ENCODE results near the gene IFT122.
"Not testable (repeated sequence)": the region's sequence is repeated elsewhere in the genome, so short reads cannot be mapped to it uniquely, and the experiment has no call there.

The IFT122 gene

DNA sequence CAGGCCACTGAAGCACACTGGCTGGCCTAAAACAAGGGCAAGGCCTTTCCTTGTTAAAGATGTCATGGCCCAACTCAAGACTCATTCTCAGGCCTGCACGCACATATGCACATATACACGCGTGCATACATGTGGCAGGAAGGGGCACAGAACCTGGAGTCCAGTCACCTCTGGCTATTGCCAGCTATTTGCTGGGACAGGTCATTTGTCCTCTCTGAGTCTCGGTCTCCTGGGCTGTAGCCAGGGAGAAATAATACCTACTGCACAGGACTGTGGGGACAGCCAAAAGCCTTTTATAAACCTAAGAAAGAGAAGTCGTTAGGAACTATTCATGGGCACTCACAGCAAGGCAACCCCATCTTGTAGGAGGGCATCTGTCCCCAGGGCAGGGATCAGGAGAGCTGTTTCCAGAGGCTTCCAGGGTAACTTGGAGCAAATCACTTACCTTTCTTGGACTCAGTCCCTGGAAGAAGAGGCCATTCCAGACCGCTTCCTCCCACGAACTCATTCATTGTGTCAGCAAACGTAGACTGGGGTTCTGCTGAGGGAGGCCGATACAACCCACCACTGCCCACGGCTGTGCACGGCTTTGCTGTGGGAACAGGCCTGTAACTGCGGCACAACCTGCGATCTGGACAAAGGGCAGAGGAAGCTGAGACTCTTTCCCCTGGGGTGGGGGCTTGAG is 47.3 kb downstream of the IFT122 start:
- H3K9me3 ChIP-seq (ENCODE audit: severe bottlenecking): no peaks in the 10 kb centered on the region
- H3K27me3 ChIP-seq (ENCODE audit: insufficient read depth, low read depth, severe bottlenecking): no peaks in the 10 kb centered on the region
- DNase-seq: no peak
- no peak overlapping the region for H3K27ac ChIP-seq
- H3K4me3 ChIP-seq (ENCODE audit: low read depth, low read length): no peak overlapping the region
- peaks cover 19% of the 10 kb centered on the region for H3K36me3 ChIP-seq
- TF ChIP-seq, protein P1, sequence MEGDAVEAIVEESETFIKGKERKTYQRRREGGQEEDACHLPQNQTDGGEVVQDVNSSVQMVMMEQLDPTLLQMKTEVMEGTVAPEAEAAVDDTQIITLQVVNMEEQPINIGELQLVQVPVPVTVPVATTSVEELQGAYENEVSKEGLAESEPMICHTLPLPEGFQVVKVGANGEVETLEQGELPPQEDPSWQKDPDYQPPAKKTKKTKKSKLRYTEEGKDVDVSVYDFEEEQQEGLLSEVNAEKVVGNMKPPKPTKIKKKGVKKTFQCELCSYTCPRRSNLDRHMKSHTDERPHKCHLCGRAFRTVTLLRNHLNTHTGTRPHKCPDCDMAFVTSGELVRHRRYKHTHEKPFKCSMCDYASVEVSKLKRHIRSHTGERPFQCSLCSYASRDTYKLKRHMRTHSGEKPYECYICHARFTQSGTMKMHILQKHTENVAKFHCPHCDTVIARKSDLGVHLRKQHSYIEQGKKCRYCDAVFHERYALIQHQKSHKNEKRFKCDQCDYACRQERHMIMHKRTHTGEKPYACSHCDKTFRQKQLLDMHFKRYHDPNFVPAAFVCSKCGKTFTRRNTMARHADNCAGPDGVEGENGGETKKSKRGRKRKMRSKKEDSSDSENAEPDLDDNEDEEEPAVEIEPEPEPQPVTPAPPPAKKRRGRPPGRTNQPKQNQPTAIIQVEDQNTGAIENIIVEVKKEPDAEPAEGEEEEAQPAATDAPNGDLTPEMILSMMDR (IDR thresholded peaks at IDR 0.05; ENCODE audit: low read depth, low read length): no peak

DNA sequence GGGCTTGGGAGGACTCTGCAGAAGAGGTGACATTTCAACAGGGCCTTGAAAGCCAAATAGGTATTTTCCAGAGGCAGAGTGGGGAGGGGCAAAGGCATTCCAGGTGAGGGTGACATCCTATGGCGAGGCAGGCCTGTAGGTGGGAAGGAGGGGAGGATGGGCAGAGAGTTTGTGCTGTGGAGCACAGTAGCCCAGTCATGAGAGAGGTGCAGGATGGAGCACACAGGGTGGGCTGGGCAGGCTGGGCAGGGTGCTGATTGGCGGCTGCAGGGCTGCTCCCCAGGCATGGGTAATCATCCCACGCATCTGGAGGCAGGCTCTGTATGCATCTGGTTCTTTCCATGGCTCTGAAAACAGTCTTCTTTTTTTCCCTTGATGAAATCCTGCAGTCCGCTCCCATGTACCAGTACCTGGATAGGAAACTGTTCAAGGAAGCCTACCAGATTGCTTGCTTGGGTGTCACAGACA is 47.9 kb downstream of the IFT122 start:
- not testable (repeated sequence) for H3K27me3 ChIP-seq (ENCODE audit: insufficient read depth, low read depth, severe bottlenecking); H3K27ac ChIP-seq; H3K9me3 ChIP-seq (ENCODE audit: severe bottlenecking); DNase-seq; H3K4me3 ChIP-seq (ENCODE audit: low read depth, low read length)
- peaks cover 18% of the 10 kb centered on the region for H3K36me3 ChIP-seq

DNA sequence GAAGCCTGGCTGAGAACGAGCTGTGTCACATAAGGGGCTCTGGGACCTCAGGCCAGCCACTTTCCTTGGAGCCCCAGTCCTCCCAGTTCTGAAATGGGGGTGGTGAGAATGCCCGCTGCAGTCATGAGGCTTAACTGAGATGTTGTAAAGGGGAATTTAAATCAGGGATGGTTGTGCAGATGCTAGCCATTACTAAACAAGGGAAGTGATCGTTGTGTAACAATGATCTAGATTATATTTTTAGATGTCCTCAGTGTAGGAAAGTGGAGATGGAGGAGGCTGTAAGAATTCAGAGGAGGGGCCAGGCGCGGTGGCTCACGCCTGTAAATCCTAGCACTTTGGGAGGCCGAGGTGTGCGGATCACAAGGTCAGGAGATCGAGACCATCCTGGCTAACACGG is 49.2 kb downstream of the IFT122 start:
- H3K9me3 ChIP-seq (ENCODE audit: severe bottlenecking); H3K27me3 ChIP-seq (ENCODE audit: insufficient read depth, low read depth, severe bottlenecking); H3K4me3 ChIP-seq (ENCODE audit: low read depth, low read length); H3K27ac ChIP-seq; DNase-seq: not testable (repeated sequence)
- peaks cover 19% of the 10 kb centered on the region for H3K36me3 ChIP-seq

DNA sequence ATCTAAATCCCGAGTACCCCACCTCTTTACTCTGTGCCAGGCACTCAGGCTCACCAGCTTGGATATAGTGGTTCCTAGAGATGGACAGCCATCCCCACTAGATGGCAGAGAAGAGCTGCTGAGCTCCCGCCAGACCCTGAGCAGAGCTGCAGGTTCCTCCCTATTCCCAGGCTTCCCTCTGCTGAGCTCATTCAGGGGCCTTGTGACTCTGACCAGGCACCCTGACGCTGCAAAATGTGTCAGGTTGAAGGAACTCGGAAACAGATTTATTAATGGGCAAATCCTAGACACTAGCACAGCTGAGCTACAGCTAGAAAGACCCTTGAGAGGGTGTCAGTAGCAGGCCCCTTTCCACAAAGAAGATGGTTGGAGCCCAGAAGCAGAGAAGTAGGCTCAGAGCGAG is 50.2 kb downstream of the IFT122 start:
- TF ChIP-seq, protein P1 (IDR thresholded peaks at IDR 0.05; ENCODE audit: low read depth, low read length): peak; percentile 89
- no peaks in the 10 kb centered on the region for H3K27me3 ChIP-seq (ENCODE audit: insufficient read depth, low read depth, severe bottlenecking)
- H3K27ac ChIP-seq: no peak overlapping the region
- no peak overlapping the region for H3K4me3 ChIP-seq (ENCODE audit: low read depth, low read length)
- peak; percentile 78 for DNase-seq
- no peaks in the 10 kb centered on the region for H3K9me3 ChIP-seq (ENCODE audit: severe bottlenecking)
- H3K36me3 ChIP-seq: peaks cover 22% of the 10 kb centered on the region

DNA sequence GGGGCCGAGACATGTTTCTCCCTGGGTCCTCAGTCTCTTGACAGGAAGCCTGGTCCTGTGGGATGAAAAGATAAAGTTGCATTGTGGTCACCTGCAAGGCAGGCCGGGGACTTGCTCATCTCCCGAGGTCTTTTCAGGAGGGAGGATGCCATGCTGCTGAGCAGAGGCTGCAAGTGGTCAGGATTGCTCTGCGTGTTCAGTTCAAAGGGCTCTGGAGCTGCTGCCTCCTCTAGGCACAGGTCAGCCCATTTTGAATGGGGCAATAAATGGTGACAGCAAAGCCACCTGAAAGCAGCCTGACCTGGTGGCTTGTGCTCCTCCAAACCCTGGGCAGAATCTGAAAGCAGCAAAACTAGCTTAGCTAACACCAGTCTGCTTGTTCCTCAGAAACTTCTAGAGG is 51.1 kb downstream of the IFT122 start:
- H3K9me3 ChIP-seq (ENCODE audit: severe bottlenecking); H3K4me3 ChIP-seq (ENCODE audit: low read depth, low read length); H3K27me3 ChIP-seq (ENCODE audit: insufficient read depth, low read depth, severe bottlenecking); DNase-seq; H3K27ac ChIP-seq: not testable (repeated sequence)
- H3K36me3 ChIP-seq: peaks cover 19% of the 10 kb centered on the region

DNA sequence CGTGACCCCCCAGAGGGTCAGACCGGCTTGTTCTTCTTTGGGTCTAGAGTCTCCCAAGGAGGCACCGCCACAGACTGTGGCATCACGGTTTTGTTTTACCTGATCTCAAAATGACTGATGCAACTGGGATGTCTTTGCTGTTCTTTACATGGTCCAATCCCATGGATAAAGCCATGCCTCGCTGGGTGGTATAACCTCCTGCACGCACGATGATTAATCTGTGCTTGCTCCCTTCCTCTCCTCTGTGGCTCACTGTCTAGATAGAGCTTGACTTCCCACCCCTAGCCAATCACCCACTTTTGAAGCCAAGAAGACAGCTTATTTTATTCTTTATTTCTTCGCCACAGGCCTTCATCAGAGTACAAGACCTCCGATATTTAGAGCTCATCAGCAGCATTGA is 51.8 kb downstream of the IFT122 start:
- no peak for DNase-seq

DNA sequence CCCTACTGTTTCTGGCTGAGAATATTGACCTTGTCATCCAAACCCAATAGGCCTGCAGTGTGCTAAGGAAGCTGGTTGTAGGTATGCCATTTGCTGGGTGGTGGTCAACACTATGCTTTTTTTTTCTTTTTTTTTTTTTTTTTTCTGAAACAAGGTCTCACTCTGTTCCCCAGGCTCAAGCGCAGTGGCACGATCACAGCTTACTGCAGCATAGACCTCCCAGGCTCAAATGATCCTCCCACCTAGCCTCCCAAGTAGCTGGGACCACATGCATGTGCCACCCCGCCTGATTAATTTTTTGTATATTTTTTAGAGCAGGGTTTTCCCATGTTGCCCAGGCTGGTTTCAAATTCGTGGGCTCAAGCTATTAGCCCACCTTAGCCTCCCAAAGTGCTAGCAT is 52.7 kb downstream of the IFT122 start:
- H3K4me3 ChIP-seq (ENCODE audit: low read depth, low read length): no peak overlapping the region
- H3K27ac ChIP-seq: no peak overlapping the region
- TF ChIP-seq, protein P1 (IDR thresholded peaks at IDR 0.05; ENCODE audit: low read depth, low read length): no peak
- no peaks in the 10 kb centered on the region for H3K27me3 ChIP-seq (ENCODE audit: insufficient read depth, low read depth, severe bottlenecking)
- H3K36me3 ChIP-seq: peaks cover 13% of the 10 kb centered on the region
- no peaks in the 10 kb centered on the region for H3K9me3 ChIP-seq (ENCODE audit: severe bottlenecking)
- no peak for DNase-seq

More for the DNA sequence above, 51.8 kb downstream of the IFT122 start:
- Histone ChIP-seq H3K27ac (no peak overlapping the region), H3K36me3 (peaks cover 13% of the 10 kb centered on the region), H3K27me3 (ENCODE audit: insufficient read depth, low read depth, severe bottlenecking) (no peaks in the 10 kb centered on the region), H3K4me3 (ENCODE audit: low read depth, low read length) (no peak overlapping the region), H3K9me3 (ENCODE audit: severe bottlenecking) (no peaks in the 10 kb centered on the region)
- TF ChIP-seq, protein P1 (IDR thresholded peaks at IDR 0.05; ENCODE audit: low read depth, low read length): no peak

Data from WERI-Rb-1 (cell line).